Measurements from ENCODE around the gene AAGAB.

Gene AAGAB

GRCh38 chr15:67152429-67152828, 102.0 kb downstream of the AAGAB start:
- DNase-seq = no peak
